Tibial nerve (tissue), 4 donors: ENCODE data around the gene CAMK1D. TPM values are rescaled to one million over a fixed set of nuclear protein-coding genes. Genes with fewer than 3 reads are reported as not detected.

ENCODE experiments used
- DNase-seq, 2 donors: peaks; one replicate each; pipeline ENCODE4 v3.0.0-alpha.2; 2019; ENCODE audit warnings: low spot score in 2 of 2
- H3K27ac ChIP-seq, 4 donors: fragments of 200-600 bp; sonication (generic) in 3 of 4; one replicate each; pipeline ENCODE4 v1.5.1; 2017 to 2019; ENCODE audit warnings: mild to moderate bottlenecking in 1 of 4
- H3K27me3 ChIP-seq, 2 donors: fragments of 200-600 bp; sonication (generic) in 1 of 2; one replicate each; pipeline versions ENCODE4 v1.5.1 to v1.6.0; 2017 to 2019
- H3K36me3 ChIP-seq, 3 donors: fragments of 200-600 bp; sonication (generic); one replicate each; pipeline ENCODE4 v1.5.1; 2018 to 2019
- H3K4me1 ChIP-seq, 4 donors: fragments of 200-600 bp; sonication (generic) in 3 of 4; one replicate each; pipeline ENCODE4 v1.5.1; 2017 to 2019
- H3K4me3 ChIP-seq, 4 donors: fragments of 200-600 bp; sonication (generic) in 3 of 4; one replicate each; pipeline ENCODE4 v1.5.1; 2017 to 2019; ENCODE audit warnings: mild to moderate bottlenecking in 1 of 4, moderate library complexity in 1 of 4
- H3K9me3 ChIP-seq, 4 donors: fragments of 200-600 bp; sonication (generic) in 3 of 4; one replicate each; pipeline ENCODE4 v1.5.1; 2017 to 2019
- EP300 ChIP-seq, 2 donors: sonication (generic); formaldehyde crosslinking; IDR thresholded peaks; one replicate each; pipeline ENCODE4 v1.6.1; 2017; ENCODE audit warnings: antibody characterized with exemption in 2 of 2, mild to moderate bottlenecking in 1 of 2
- POLR2A ChIP-seq, 2 donors: fragments of 450-650 bp; IDR thresholded peaks; one replicate each; pipeline ENCODE4 v1.6.1; 2017; ENCODE audit warnings: antibody characterized with exemption in 2 of 2, mild to moderate bottlenecking in 2 of 2, moderate library complexity in 2 of 2
- WGBS, 2 donors: methylation state at CpG; one replicate each; pipeline ENCODE4 v1.1.5; 2018; 5-methylcytosine and 5-hydroxymethylcytosine counted together
- total RNA-seq, 4 donors: library from RNA; depleted of rRNA; stranded (reverse); fragments of >200 nt; gene quantifications; one replicate each; pipeline ENCODE4 v1.1.0, GENCODE V29; 2016
- TF ChIP-seq, protein P1 (sequence below), 5 experiments: fragments of 200-600 bp in 3 of 5; fragments of 450-650 bp in 2 of 5; sonication (generic) in 3 of 5; IDR thresholded peaks; one replicate each; pipeline ENCODE4 v1.5.1; 2016 to 2019; ENCODE audit warnings: antibody characterized with exemption in 5 of 5, mild to moderate bottlenecking in 3 of 5, moderate library complexity in 2 of 5

The CAMK1D gene
- total RNA-seq, 4 donors from 2014 or later = 6.9 to 20.5 (median 17.2) TPM

GRCh38 chr10:12622691-12623090, 273.3 kb downstream of the CAMK1D start:
- DNase-seq = no peak
- 81 to 84% methylated on average over 11 of the region's 11 CpGs for WGBS, 2 donors
- no peak overlapping the region for H3K27ac ChIP-seq
- no peaks in the 10 kb centered on the region for H3K36me3 ChIP-seq
- no peak for TF ChIP-seq EP300 (IDR thresholded peaks at IDR 0.05)
- TF ChIP-seq, protein P1, sequence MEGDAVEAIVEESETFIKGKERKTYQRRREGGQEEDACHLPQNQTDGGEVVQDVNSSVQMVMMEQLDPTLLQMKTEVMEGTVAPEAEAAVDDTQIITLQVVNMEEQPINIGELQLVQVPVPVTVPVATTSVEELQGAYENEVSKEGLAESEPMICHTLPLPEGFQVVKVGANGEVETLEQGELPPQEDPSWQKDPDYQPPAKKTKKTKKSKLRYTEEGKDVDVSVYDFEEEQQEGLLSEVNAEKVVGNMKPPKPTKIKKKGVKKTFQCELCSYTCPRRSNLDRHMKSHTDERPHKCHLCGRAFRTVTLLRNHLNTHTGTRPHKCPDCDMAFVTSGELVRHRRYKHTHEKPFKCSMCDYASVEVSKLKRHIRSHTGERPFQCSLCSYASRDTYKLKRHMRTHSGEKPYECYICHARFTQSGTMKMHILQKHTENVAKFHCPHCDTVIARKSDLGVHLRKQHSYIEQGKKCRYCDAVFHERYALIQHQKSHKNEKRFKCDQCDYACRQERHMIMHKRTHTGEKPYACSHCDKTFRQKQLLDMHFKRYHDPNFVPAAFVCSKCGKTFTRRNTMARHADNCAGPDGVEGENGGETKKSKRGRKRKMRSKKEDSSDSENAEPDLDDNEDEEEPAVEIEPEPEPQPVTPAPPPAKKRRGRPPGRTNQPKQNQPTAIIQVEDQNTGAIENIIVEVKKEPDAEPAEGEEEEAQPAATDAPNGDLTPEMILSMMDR (IDR thresholded peaks at IDR 0.05) = no peak
- TF ChIP-seq POLR2A (IDR thresholded peaks at IDR 0.05) = no peak
- H3K27me3 ChIP-seq = no peaks in the 10 kb centered on the region
- no peak overlapping the region for H3K4me3 ChIP-seq
- peaks cover 0 to 19% (median 0%) of the 10 kb centered on the region in 4 donors for H3K9me3 ChIP-seq
- H3K4me1 ChIP-seq = no peaks in the 10 kb centered on the region

DNA sequence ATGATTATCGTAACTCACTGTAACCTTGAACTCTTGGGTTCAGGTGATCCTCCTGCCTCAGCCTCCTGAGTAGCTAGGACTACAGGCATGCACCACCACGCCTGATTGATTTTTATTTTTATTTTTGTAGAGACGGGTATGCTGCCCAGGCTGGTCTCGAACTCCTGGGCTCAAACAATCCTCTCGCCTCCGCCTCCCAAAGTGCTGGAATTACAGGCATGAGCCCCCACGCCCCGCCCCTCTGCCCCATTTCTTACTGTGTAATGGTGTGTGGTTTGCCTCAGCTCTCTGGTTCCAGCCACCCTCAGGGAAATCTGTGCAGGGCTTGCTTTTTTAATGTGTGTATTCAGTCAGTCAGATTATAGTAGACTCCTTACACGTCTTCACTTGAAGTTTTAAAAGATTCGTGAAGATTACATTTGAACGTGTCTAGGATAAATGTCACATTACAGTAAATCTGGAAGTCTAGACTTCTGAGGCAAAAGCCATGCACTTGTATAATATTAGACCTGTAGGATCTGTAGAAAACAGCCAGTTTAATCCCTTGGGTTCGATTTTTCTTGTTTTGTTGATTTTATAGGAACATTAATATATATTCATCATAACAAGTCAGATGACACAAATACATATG, 276.2 kb downstream of the CAMK1D start:
- TF ChIP-seq POLR2A (IDR thresholded peaks at IDR 0.05) = no peak
- no peak for TF ChIP-seq EP300 (IDR thresholded peaks at IDR 0.05)
- TF ChIP-seq, protein P1 (IDR thresholded peaks at IDR 0.05) = no peak
- Histone ChIP-seq H3K4me3 (no peak overlapping the region), H3K4me1 (no peaks in the 10 kb centered on the region), H3K36me3 (no peaks in the 10 kb centered on the region), H3K27me3 (no peaks in the 10 kb centered on the region), H3K9me3 (peaks cover 0 to 19% (median 0%) of the 10 kb centered on the region in 4 donors), H3K27ac (no peak overlapping the region)
- DNase-seq = no peak
- WGBS, 2 donors = 82 to 87% methylated on average over 12 of the region's 12 CpGs

GRCh38 chr10:12628153-12628552, 278.8 kb downstream of the CAMK1D start:
- Histone ChIP-seq H3K36me3 (no peaks in the 10 kb centered on the region), H3K4me3 (no peak overlapping the region), H3K27ac (no peak overlapping the region), H3K27me3 (no peaks in the 10 kb centered on the region), H3K9me3 (peaks cover 0 to 11% (median 0%) of the 10 kb centered on the region in 4 donors), H3K4me1 (no peaks in the 10 kb centered on the region)
- WGBS, 2 donors = 89 to 93% methylated on average over 2 of the region's 2 CpGs
- DNase-seq = no peak
- no peak for TF ChIP-seq EP300 (IDR thresholded peaks at IDR 0.05)
- TF ChIP-seq, protein P1 (IDR thresholded peaks at IDR 0.05) = no peak
- no peak for TF ChIP-seq POLR2A (IDR thresholded peaks at IDR 0.05)

GRCh38 chr10:12628964-12629766, 279.8 kb downstream of the CAMK1D start:
- TF ChIP-seq EP300 (IDR thresholded peaks at IDR 0.05) (no peak), POLR2A (IDR thresholded peaks at IDR 0.05) (no peak)
- TF ChIP-seq, protein P1 (IDR thresholded peaks at IDR 0.05) = no peak
- H3K27me3 ChIP-seq = no peaks in the 10 kb centered on the region
- no peak overlapping the region for H3K27ac ChIP-seq
- no peak for DNase-seq
- no peaks in the 10 kb centered on the region for H3K36me3 ChIP-seq
- no peak overlapping the region for H3K4me3 ChIP-seq
- WGBS, 2 donors = 37 to 51% methylated on average over 10 of the region's 10 CpGs
- no peaks in the 10 kb centered on the region for H3K4me1 ChIP-seq
- peaks cover 0 to 4% (median 0%) of the 10 kb centered on the region in 4 donors for H3K9me3 ChIP-seq

GRCh38 chr10:12629767-12630165, 280.4 kb downstream of the CAMK1D start:
- Histone ChIP-seq H3K27ac (no peak overlapping the region), H3K9me3 (no peaks in the 10 kb centered on the region), H3K4me3 (no peak overlapping the region), H3K36me3 (no peaks in the 10 kb centered on the region), H3K4me1 (no peaks in the 10 kb centered on the region), H3K27me3 (no peaks in the 10 kb centered on the region)
- no peak for DNase-seq
- 73 to 80% methylated on average over 5 of the region's 5 CpGs for WGBS, 2 donors
- no peak for TF ChIP-seq EP300 (IDR thresholded peaks at IDR 0.05)
- TF ChIP-seq, protein P1 (IDR thresholded peaks at IDR 0.05) = no peak
- TF ChIP-seq POLR2A (IDR thresholded peaks at IDR 0.05) = no peak
